Fibroblast of skin of right quadriceps (primary cell): ENCODE data around the gene CABP4.
"Not testable (repeated sequence)": the region's sequence is repeated elsewhere in the genome, so short reads cannot be mapped to it uniquely, and the experiment has no call there.

Experiments used
- DNase-seq: peaks from one replicate; pipeline ENCODE4 v3.0.0-alpha.2; 2013

CABP4 gene

GRCh38 chr11:67419325-67420049 lies 35.7 kb upstream of the CABP4 start:
- no peak for DNase-seq

- DNase-seq: no peak
These were observed 35.0 kb upstream of the CABP4 start for GRCh38 chr11:67420147-67420645.

GRCh38 chr11:67420646-67421429 lies 34.3 kb upstream of the CABP4 start:
- peak; percentile 91 for DNase-seq

- DNase-seq: no peak
These were observed 33.6 kb upstream of the CABP4 start for GRCh38 chr11:67421430-67422031.

GRCh38 chr11:67422891-67423290 lies 32.3 kb upstream of the CABP4 start:
- no peak for DNase-seq

GRCh38 chr11:67423466-67423865 lies 31.7 kb upstream of the CABP4 start:
- DNase-seq: no peak

GRCh38 chr11:67423891-67424613 lies 31.1 kb upstream of the CABP4 start:
- DNase-seq: no peak

- not testable (repeated sequence) for DNase-seq
These were observed 27.7 kb upstream of the CABP4 start for GRCh38 chr11:67427364-67427859.

- peak; percentile 96 for DNase-seq
These were observed 26.8 kb upstream of the CABP4 start, which contains the start of gene RPS6KB2 for GRCh38 chr11:67428052-67429001. TSS of gene RPS6KB2 (plus strand) at chr11:67428494. CDS start at chr11:67428546, 52 bp downstream.

GRCh38 chr11:67429038-67429668 lies 26.0 kb upstream of the CABP4 start:
- DNase-seq: no peak

- DNase-seq: no peak
These were observed 25.4 kb upstream of the CABP4 start for GRCh38 chr11:67429722-67430121.

GRCh38 chr11:67431346-67432249 lies 23.6 kb upstream of the CABP4 start:
- DNase-seq: no peak

GRCh38 chr11:67432655-67433349 lies 22.4 kb upstream of the CABP4 start:
- DNase-seq: no peak

- DNase-seq: no peak
These were observed 21.4 kb upstream of the CABP4 start for GRCh38 chr11:67433536-67434394.

- DNase-seq: no peak
These were observed 20.7 kb upstream of the CABP4 start for GRCh38 chr11:67434395-67434881.

GRCh38 chr11:67435031-67435726 lies 20.0 kb upstream of the CABP4 start:
- DNase-seq: no peak

GRCh38 chr11:67435727-67436458 lies 19.3 kb upstream of the CABP4 start:
- DNase-seq: no peak
